WTC11 (cell line): ENCODE measurements around the gene URM1. TPM values are rescaled to one million over a fixed set of nuclear protein-coding genes. Genes with fewer than 3 reads are reported as not detected.

ENCODE experiments used
- CREB1 ChIP-seq: sonication (generic); formaldehyde crosslinking; IDR thresholded peaks from 2 replicates; pipeline ENCODE4 v1.8.0; 2023; ENCODE audit warnings: mild to moderate bottlenecking, missing genetic modification reagents
- CREM ChIP-seq: sonication (generic); formaldehyde crosslinking; IDR thresholded peaks from 2 replicates; pipeline ENCODE4 v1.8.1; 2022; ENCODE audit warnings: mild to moderate bottlenecking, missing genetic modification reagents, moderate library complexity
- ELF4 ChIP-seq: sonication (generic); formaldehyde crosslinking; IDR thresholded peaks from 2 replicates; pipeline ENCODE4 v1.8.1; 2022; ENCODE audit warnings: low read depth, mild to moderate bottlenecking, moderate library complexity, missing genetic modification reagents
- ESRRA ChIP-seq: sonication (generic); formaldehyde crosslinking; IDR thresholded peaks from 2 replicates; pipeline ENCODE4 v1.8.1; 2022; ENCODE audit warnings: mild to moderate bottlenecking, missing genetic modification reagents, borderline replicate concordance
- FOXJ3 ChIP-seq: sonication (generic); formaldehyde crosslinking; IDR thresholded peaks from 2 replicates; pipeline ENCODE4 v1.9.0; 2021; ENCODE audit warnings: missing genetic modification reagents, mild to moderate bottlenecking, borderline replicate concordance
- GABPB1 ChIP-seq: sonication (generic); formaldehyde crosslinking; IDR thresholded peaks from 2 replicates; pipeline ENCODE4 v1.8.1; 2023; ENCODE audit warnings: mild to moderate bottlenecking, missing genetic modification reagents
- KAT7 ChIP-seq: sonication (generic); formaldehyde crosslinking; IDR thresholded peaks from 2 replicates; pipeline ENCODE4 v1.8.1; 2023; ENCODE audit warnings: missing genetic modification reagents, mild to moderate bottlenecking, borderline replicate concordance
- NR1H2 ChIP-seq: sonication (generic); formaldehyde crosslinking; IDR thresholded peaks from 2 replicates; pipeline ENCODE4 v1.9.0; 2021; ENCODE audit warnings: mild to moderate bottlenecking, moderate library complexity, missing genetic modification reagents
- NR3C1 ChIP-seq: sonication (generic); formaldehyde crosslinking; conservative IDR thresholded peaks from 2 replicates; pipeline ENCODE4 v1.8.1; 2023; ENCODE audit warnings: low read depth, mild to moderate bottlenecking, missing genetic modification reagents
- OVOL2 ChIP-seq: fragments of 250-450 bp; sonication (Bioruptor Pico); IDR thresholded peaks from 2 replicates; pipeline ENCODE4 v1.9.0; 2021; ENCODE audit warnings: mild to moderate bottlenecking, borderline replicate concordance
- RORB ChIP-seq: fragments of 250-450 bp; sonication (Bioruptor Pico); IDR thresholded peaks from 2 replicates; pipeline ENCODE4 v1.9.0; 2021; ENCODE audit warnings: mild to moderate bottlenecking
- SMAD4 ChIP-seq: sonication (generic); formaldehyde crosslinking; IDR thresholded peaks from 2 replicates; pipeline ENCODE4 v1.8.0; 2022; ENCODE audit warnings: mild to moderate bottlenecking, missing genetic modification reagents
- SOX15 ChIP-seq: fragments of 250-450 bp; sonication (Bioruptor Pico); IDR thresholded peaks from 2 replicates; pipeline ENCODE4 v1.9.0; 2021; ENCODE audit warnings: mild to moderate bottlenecking
- TEAD1 ChIP-seq: sonication (generic); formaldehyde crosslinking; IDR thresholded peaks from 2 replicates; pipeline ENCODE4 v1.8.0; 2022; ENCODE audit warnings: mild to moderate bottlenecking, missing genetic modification reagents
- ZNF138 ChIP-seq: sonication (generic); formaldehyde crosslinking; conservative IDR thresholded peaks from 2 replicates; pipeline ENCODE4 v1.8.1; 2022; ENCODE audit warnings: mild to moderate bottlenecking, moderate library complexity, missing genetic modification reagents
- ZNF263 ChIP-seq: sonication (generic); formaldehyde crosslinking; IDR thresholded peaks from 2 replicates; pipeline ENCODE4 v1.8.1; 2022; ENCODE audit warnings: low read depth, mild to moderate bottlenecking, moderate library complexity, missing genetic modification reagents
- ZNF423 ChIP-seq: fragments of 250-450 bp; sonication (Bioruptor Pico); IDR thresholded peaks from 2 replicates; pipeline ENCODE4 v2.1.2; 2022; ENCODE audit warnings: mild to moderate bottlenecking, moderate library complexity
- total RNA-seq: library from RNA; stranded (reverse); gene quantifications from 3 replicates; pipeline ENCODE4 v1.2.3, GENCODE V29; 2021
- TF ChIP-seq, protein P1 (sequence below): fragments of 250-450 bp; sonication (Bioruptor Pico); IDR thresholded peaks from 2 replicates; pipeline ENCODE4 v1.9.0; 2021; ENCODE audit warnings: mild to moderate bottlenecking, borderline replicate concordance
- TF ChIP-seq, protein P2 (sequence below): sonication (generic); formaldehyde crosslinking; IDR thresholded peaks from 2 replicates; pipeline ENCODE4 v1.8.0; 2022; ENCODE audit warnings: mild to moderate bottlenecking, missing genetic modification reagents
- TF ChIP-seq, protein P3 (sequence below): sonication (generic); formaldehyde crosslinking; IDR thresholded peaks from 2 replicates; pipeline ENCODE4 v1.8.1; 2023; ENCODE audit warnings: mild to moderate bottlenecking, missing genetic modification reagents, borderline replicate concordance
- TF ChIP-seq, protein P4 (sequence below): sonication (generic); formaldehyde crosslinking; IDR thresholded peaks from 2 replicates; pipeline ENCODE4 v1.8.0; 2023; ENCODE audit warnings: missing genetic modification reagents
- TF ChIP-seq, protein P5 (sequence below): sonication (generic); formaldehyde crosslinking; IDR thresholded peaks from 2 replicates; pipeline ENCODE4 v1.8.1; 2023; ENCODE audit warnings: mild to moderate bottlenecking, missing genetic modification reagents
- TF ChIP-seq, protein P6 (sequence below): sonication (generic); formaldehyde crosslinking; IDR thresholded peaks from 2 replicates; pipeline ENCODE4 v1.8.0; 2023; ENCODE audit warnings: missing genetic modification reagents, mild to moderate bottlenecking, borderline replicate concordance

URM1 gene
- total RNA-seq, 1 experiment from 2014 or later: 67.9 TPM

DNA sequence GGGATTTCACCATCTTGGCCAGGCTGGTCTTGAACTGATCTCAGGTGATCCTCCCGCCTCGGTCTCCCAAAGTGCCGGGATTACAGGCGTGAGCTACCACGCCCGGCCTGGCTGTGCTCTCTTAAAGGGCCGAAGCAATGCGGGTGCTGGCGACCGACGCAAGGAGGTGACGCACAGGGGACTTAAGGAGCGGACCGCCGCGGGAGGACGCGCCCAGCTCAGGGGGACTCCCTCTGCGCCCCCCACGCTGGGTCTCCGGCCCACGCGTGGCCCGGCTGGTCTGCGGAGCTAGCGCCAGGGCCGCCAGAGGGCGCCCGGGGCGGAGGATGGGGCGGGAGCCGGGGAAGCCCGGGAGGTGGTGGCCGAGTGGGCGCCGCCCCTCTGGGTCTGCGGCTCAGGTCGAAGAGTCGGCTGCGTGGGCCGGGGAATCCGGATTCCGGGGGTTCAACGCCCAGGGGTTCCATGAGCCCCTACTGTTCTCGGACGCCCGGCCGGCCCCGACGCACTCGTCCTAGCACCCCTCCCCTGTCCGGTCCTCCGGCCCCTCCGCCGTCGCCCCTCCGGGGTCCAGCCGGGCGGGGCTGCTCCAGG lies 49.0 kb downstream of the URM1 start (continued):
- TF ChIP-seq, protein P1, sequence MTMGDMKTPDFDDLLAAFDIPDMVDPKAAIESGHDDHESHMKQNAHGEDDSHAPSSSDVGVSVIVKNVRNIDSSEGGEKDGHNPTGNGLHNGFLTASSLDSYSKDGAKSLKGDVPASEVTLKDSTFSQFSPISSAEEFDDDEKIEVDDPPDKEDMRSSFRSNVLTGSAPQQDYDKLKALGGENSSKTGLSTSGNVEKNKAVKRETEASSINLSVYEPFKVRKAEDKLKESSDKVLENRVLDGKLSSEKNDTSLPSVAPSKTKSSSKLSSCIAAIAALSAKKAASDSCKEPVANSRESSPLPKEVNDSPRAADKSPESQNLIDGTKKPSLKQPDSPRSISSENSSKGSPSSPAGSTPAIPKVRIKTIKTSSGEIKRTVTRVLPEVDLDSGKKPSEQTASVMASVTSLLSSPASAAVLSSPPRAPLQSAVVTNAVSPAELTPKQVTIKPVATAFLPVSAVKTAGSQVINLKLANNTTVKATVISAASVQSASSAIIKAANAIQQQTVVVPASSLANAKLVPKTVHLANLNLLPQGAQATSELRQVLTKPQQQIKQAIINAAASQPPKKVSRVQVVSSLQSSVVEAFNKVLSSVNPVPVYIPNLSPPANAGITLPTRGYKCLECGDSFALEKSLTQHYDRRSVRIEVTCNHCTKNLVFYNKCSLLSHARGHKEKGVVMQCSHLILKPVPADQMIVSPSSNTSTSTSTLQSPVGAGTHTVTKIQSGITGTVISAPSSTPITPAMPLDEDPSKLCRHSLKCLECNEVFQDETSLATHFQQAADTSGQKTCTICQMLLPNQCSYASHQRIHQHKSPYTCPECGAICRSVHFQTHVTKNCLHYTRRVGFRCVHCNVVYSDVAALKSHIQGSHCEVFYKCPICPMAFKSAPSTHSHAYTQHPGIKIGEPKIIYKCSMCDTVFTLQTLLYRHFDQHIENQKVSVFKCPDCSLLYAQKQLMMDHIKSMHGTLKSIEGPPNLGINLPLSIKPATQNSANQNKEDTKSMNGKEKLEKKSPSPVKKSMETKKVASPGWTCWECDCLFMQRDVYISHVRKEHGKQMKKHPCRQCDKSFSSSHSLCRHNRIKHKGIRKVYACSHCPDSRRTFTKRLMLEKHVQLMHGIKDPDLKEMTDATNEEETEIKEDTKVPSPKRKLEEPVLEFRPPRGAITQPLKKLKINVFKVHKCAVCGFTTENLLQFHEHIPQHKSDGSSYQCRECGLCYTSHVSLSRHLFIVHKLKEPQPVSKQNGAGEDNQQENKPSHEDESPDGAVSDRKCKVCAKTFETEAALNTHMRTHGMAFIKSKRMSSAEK (CRISPR knock-in tag): no peak
- TF ChIP-seq, protein P2, sequence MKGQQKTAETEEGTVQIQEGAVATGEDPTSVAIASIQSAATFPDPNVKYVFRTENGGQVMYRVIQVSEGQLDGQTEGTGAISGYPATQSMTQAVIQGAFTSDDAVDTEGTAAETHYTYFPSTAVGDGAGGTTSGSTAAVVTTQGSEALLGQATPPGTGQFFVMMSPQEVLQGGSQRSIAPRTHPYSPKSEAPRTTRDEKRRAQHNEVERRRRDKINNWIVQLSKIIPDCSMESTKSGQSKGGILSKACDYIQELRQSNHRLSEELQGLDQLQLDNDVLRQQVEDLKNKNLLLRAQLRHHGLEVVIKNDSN: no peak
- no peak for TF ChIP-seq ELF4 (CRISPR knock-in tag)
- TF ChIP-seq GABPB1 (CRISPR knock-in tag): no peak; the same call in 1 of the 2 replicates
- TF ChIP-seq, protein P3, sequence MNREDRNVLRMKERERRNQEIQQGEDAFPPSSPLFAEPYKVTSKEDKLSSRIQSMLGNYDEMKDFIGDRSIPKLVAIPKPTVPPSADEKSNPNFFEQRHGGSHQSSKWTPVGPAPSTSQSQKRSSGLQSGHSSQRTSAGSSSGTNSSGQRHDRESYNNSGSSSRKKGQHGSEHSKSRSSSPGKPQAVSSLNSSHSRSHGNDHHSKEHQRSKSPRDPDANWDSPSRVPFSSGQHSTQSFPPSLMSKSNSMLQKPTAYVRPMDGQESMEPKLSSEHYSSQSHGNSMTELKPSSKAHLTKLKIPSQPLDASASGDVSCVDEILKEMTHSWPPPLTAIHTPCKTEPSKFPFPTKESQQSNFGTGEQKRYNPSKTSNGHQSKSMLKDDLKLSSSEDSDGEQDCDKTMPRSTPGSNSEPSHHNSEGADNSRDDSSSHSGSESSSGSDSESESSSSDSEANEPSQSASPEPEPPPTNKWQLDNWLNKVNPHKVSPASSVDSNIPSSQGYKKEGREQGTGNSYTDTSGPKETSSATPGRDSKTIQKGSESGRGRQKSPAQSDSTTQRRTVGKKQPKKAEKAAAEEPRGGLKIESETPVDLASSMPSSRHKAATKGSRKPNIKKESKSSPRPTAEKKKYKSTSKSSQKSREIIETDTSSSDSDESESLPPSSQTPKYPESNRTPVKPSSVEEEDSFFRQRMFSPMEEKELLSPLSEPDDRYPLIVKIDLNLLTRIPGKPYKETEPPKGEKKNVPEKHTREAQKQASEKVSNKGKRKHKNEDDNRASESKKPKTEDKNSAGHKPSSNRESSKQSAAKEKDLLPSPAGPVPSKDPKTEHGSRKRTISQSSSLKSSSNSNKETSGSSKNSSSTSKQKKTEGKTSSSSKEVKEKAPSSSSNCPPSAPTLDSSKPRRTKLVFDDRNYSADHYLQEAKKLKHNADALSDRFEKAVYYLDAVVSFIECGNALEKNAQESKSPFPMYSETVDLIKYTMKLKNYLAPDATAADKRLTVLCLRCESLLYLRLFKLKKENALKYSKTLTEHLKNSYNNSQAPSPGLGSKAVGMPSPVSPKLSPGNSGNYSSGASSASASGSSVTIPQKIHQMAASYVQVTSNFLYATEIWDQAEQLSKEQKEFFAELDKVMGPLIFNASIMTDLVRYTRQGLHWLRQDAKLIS (CRISPR knock-in tag): no peak
- TF ChIP-seq NR3C1 (CRISPR knock-in tag): no peak
- TF ChIP-seq SMAD4 (CRISPR knock-in tag): no peak
- TF ChIP-seq ZNF263 (CRISPR knock-in tag): no peak
- TF ChIP-seq, protein P4, sequence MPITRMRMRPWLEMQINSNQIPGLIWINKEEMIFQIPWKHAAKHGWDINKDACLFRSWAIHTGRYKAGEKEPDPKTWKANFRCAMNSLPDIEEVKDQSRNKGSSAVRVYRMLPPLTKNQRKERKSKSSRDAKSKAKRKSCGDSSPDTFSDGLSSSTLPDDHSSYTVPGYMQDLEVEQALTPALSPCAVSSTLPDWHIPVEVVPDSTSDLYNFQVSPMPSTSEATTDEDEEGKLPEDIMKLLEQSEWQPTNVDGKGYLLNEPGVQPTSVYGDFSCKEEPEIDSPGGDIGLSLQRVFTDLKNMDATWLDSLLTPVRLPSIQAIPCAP (CRISPR knock-in tag): no peak
- TF ChIP-seq KAT7 (CRISPR knock-in tag): no peak
- TF ChIP-seq OVOL2 (CRISPR knock-in tag): no peak
- TF ChIP-seq, protein P5, sequence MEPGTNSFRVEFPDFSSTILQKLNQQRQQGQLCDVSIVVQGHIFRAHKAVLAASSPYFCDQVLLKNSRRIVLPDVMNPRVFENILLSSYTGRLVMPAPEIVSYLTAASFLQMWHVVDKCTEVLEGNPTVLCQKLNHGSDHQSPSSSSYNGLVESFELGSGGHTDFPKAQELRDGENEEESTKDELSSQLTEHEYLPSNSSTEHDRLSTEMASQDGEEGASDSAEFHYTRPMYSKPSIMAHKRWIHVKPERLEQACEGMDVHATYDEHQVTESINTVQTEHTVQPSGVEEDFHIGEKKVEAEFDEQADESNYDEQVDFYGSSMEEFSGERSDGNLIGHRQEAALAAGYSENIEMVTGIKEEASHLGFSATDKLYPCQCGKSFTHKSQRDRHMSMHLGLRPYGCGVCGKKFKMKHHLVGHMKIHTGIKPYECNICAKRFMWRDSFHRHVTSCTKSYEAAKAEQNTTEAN: no peak
- no peak for TF ChIP-seq NR1H2
- TF ChIP-seq CREM (CRISPR knock-in tag): no peak
- no peak for TF ChIP-seq TEAD1 (CRISPR knock-in tag)
- TF ChIP-seq, protein P6, sequence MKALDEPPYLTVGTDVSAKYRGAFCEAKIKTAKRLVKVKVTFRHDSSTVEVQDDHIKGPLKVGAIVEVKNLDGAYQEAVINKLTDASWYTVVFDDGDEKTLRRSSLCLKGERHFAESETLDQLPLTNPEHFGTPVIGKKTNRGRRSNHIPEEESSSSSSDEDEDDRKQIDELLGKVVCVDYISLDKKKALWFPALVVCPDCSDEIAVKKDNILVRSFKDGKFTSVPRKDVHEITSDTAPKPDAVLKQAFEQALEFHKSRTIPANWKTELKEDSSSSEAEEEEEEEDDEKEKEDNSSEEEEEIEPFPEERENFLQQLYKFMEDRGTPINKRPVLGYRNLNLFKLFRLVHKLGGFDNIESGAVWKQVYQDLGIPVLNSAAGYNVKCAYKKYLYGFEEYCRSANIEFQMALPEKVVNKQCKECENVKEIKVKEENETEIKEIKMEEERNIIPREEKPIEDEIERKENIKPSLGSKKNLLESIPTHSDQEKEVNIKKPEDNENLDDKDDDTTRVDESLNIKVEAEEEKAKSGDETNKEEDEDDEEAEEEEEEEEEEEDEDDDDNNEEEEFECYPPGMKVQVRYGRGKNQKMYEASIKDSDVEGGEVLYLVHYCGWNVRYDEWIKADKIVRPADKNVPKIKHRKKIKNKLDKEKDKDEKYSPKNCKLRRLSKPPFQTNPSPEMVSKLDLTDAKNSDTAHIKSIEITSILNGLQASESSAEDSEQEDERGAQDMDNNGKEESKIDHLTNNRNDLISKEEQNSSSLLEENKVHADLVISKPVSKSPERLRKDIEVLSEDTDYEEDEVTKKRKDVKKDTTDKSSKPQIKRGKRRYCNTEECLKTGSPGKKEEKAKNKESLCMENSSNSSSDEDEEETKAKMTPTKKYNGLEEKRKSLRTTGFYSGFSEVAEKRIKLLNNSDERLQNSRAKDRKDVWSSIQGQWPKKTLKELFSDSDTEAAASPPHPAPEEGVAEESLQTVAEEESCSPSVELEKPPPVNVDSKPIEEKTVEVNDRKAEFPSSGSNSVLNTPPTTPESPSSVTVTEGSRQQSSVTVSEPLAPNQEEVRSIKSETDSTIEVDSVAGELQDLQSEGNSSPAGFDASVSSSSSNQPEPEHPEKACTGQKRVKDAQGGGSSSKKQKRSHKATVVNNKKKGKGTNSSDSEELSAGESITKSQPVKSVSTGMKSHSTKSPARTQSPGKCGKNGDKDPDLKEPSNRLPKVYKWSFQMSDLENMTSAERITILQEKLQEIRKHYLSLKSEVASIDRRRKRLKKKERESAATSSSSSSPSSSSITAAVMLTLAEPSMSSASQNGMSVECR (CRISPR knock-in tag): no peak
- TF ChIP-seq ZNF138 (CRISPR knock-in tag): no peak
- TF ChIP-seq ESRRA: peak; percentile 51; the same call in 1 of the 2 replicates
- TF ChIP-seq SOX15 (CRISPR knock-in tag): no peak
- TF ChIP-seq RORB (CRISPR knock-in tag): no peak
- no peak for TF ChIP-seq CREB1 (CRISPR knock-in tag)
- peak; percentile 19; the same call in 1 of the 2 replicates for TF ChIP-seq ZNF423 (CRISPR knock-in tag)
- no peak for TF ChIP-seq FOXJ3 (CRISPR knock-in tag)
